ENCODE measurements around the gene GFRA1. TPM values are rescaled to one million over a fixed set of nuclear protein-coding genes. Genes with fewer than 3 reads are reported as not detected.

The GFRA1 gene
- polyA plus RNA-seq, 2 of the 4 experiments (the other 2 are of a cell fraction): 4.0 to 9.5 TPM

- Histone ChIP-seq H3K4me2 (no peak overlapping the region; the same call in 2 of the 3 replicates), H3K4me3 (no peak overlapping the region), H3K4me1 (peaks cover 20% of the 10 kb centered on the region), H3K27ac (peak overlapping the region; percentile 67 to 69; a peak in 4 of 6 replicates), H3K9me3 (no peaks in the 10 kb centered on the region)
- ATAC-seq: no peak
- FAIRE-seq: no peak
- CTCF ChIA-PET: no interaction called here
- 84% methylated on average over 3 of the region's 3 CpGs for WGBS (ENCODE audit: missing lambda C conversion rate)
- POLR2A ChIA-PET: no interaction called here
- TF ChIP-seq PHF8 (IDR thresholded peaks at IDR 0.05; ENCODE audit: borderline replicate concordance, low read depth) (no peak), E2F6 (IDR thresholded peaks at IDR 0.05; ENCODE audit: borderline replicate concordance, low read depth) (no peak), CHD4 (IDR thresholded peaks at IDR 0.05; ENCODE audit: borderline replicate concordance) (no peak), FOXS1 (CRISPR knock-in tag; IDR thresholded peaks at IDR 0.05) (no peak), TFCP2L1 (CRISPR knock-in tag; IDR thresholded peaks at IDR 0.05) (no peak), MYC (IDR thresholded peaks at IDR 0.05; ENCODE audit: borderline replicate concordance, low read length) (no peak), HMGXB4 (CRISPR knock-in tag; IDR thresholded peaks at IDR 0.05; ENCODE audit: borderline replicate concordance) (no peak), BHLHE40 (IDR thresholded peaks at IDR 0.05; ENCODE audit: low read depth, low read length) (no peak), ZC3H11A (IDR thresholded peaks at IDR 0.05) (no peak), HOXB5 (CRISPR knock-in tag; IDR thresholded peaks at IDR 0.05) (no peak), HES2 (IDR thresholded peaks at IDR 0.05) (no peak), FOSL2 (IDR thresholded peaks at IDR 0.05) (no peak), FOSL2 (CRISPR knock-in tag; IDR thresholded peaks at IDR 0.05) (no peak), EHF (CRISPR knock-in tag; IDR thresholded peaks at IDR 0.05) (no peak), HDAC2 (IDR thresholded peaks at IDR 0.05) (no peak), JUNB (IDR thresholded peaks at IDR 0.05) (no peak)
- no peak for DNase-seq (ENCODE audit: low read depth in 1 of 2, low spot score in 1 of 2)
Observed at GRCh38 chr10:116055917-116056252, 217.1 kb downstream of the GFRA1 start.

- H3K4me3 ChIP-seq: no peak overlapping the region
- no peak for DNase-seq (ENCODE audit: low read depth in 1 of 2, low spot score in 1 of 2)
- POLR2A ChIA-PET: no interaction called here
- no peak for FAIRE-seq
- CTCF ChIA-PET: no interaction called here
- WGBS (ENCODE audit: missing lambda C conversion rate): 66% methylated on average over 14 of the region's 14 CpGs
- H3K9me3 ChIP-seq: no peaks in the 10 kb centered on the region
- H3K27ac ChIP-seq: peak overlapping the region in 1 of 2 experiments; percentile 69; a peak in 1 of 6 replicates
- no peak for TF ChIP-seq E2F6 (IDR thresholded peaks at IDR 0.05; ENCODE audit: borderline replicate concordance, low read depth)
- ATAC-seq: no peak
- no peak overlapping the region for H3K4me2 ChIP-seq
- H3K4me1 ChIP-seq: peaks cover 20% of the 10 kb centered on the region
Observed at GRCh38 chr10:116055252-116055916, 217.6 kb downstream of the GFRA1 start.

- H3K4me2 ChIP-seq: no peak overlapping the region
- ChIA-PET CTCF (no interaction called here), POLR2A (no interaction called here)
- peaks cover 20% of the 10 kb centered on the region for H3K4me1 ChIP-seq
- no peak for FAIRE-seq
- no peak overlapping the region for H3K27ac ChIP-seq
- H3K9me3 ChIP-seq: no peaks in the 10 kb centered on the region
- no peak for DNase-seq (ENCODE audit: low read depth in 1 of 2, low spot score in 1 of 2)
- 47% methylated on average over 4 of the region's 4 CpGs for WGBS (ENCODE audit: missing lambda C conversion rate)
- ATAC-seq: no peak
- no peak overlapping the region for H3K4me3 ChIP-seq
- no peak for TF ChIP-seq JUN (IDR thresholded peaks at IDR 0.05)
- no peak for TF ChIP-seq HOXB13 (CRISPR knock-in tag; IDR thresholded peaks at IDR 0.05; ENCODE audit: low read depth)
- no peak for TF ChIP-seq POLR2AphosphoS2 (conservative IDR thresholded peaks at IDR 0.05; ENCODE audit: low read length)
- no peak for TF ChIP-seq HOXB5 (CRISPR knock-in tag; IDR thresholded peaks at IDR 0.05)
- TF ChIP-seq ZC3H11A (IDR thresholded peaks at IDR 0.05): no peak
- TF ChIP-seq SMC3 (IDR thresholded peaks at IDR 0.05): no peak
- no peak for TF ChIP-seq ZFP36 (IDR thresholded peaks at IDR 0.05; ENCODE audit: borderline replicate concordance, partially characterized antibody)
- no peak for TF ChIP-seq CTCF (IDR thresholded peaks at IDR 0.05)
- no peak for TF ChIP-seq BHLHE40 (IDR thresholded peaks at IDR 0.05; ENCODE audit: low read depth, low read length)
- TF ChIP-seq ZNF302 (CRISPR knock-in tag; IDR thresholded peaks at IDR 0.05): no peak
- no peak for TF ChIP-seq CHD4 (IDR thresholded peaks at IDR 0.05; ENCODE audit: borderline replicate concordance)
- TF ChIP-seq BCL3 (IDR thresholded peaks at IDR 0.05): no peak
- TF ChIP-seq E2F6 (IDR thresholded peaks at IDR 0.05; ENCODE audit: borderline replicate concordance, low read depth): no peak
- TF ChIP-seq HES2 (IDR thresholded peaks at IDR 0.05): no peak
Observed at GRCh38 chr10:116053910-116054309, 219.1 kb downstream of the GFRA1 start.
